Measurements from ENCODE around the gene LPIN1.

DNA sequence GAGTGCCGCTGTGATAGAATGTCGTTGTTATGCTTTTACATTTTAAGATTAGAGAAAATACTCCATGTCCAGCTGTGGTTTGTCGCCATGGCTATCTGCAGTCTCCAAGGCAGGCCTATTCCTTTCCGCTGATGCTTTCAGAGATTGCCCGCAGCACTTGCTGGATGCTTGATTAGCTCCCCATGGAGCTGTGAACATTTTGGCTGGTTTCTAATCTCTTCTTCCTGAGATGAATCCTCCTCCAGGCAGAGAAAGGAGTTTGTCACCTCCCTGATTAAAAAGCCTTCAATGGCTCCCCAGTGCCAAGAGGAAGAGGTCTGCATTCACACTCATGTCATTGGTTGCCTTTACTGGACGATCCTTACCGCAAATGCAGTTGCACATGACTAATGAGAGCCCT is 32.6 kb upstream of the LPIN1 start:
- peak; percentile 39; the same call in 1 of the 2 replicates for TF ChIP-seq GATA2 (IDR thresholded peaks at IDR 0.05; ENCODE audit: low read depth, low read length)
- TF ChIP-seq GATA3 (IDR thresholded peaks at IDR 0.05; ENCODE audit: low read depth, low read length): no peak

All from SH-SY5Y (cell line).